GM21786 (cell line): ENCODE data around the gene RAD51B.

Experiments
- ATAC-seq: cut with Tn5 transposase; IDR thresholded peaks from one replicate; pipeline ENCODE4 v1.9.1; 2021; ENCODE audit not compliant: unreplicated experiment

The RAD51B gene

GRCh38 chr14:68229423-68230100 lies 410.0 kb downstream of the RAD51B start:
- ATAC-seq, result no peak

GRCh38 chr14:68230202-68230949 lies 410.8 kb downstream of the RAD51B start:
- no peak for ATAC-seq

GRCh38 chr14:68230950-68231717 lies 411.6 kb downstream of the RAD51B start:
- no peak for ATAC-seq

- no peak for ATAC-seq
Observed at GRCh38 chr14:68231898-68232297, 412.3 kb downstream of the RAD51B start.

GRCh38 chr14:68232300-68233055 lies 412.9 kb downstream of the RAD51B start:
- peak; percentile 86 for ATAC-seq

- no peak for ATAC-seq
Observed at GRCh38 chr14:68233101-68233784, 413.7 kb downstream of the RAD51B start.

GRCh38 chr14:68234101-68234905 lies 414.7 kb downstream of the RAD51B start:
- no peak for ATAC-seq

- no peak for ATAC-seq
Observed at GRCh38 chr14:68235011-68235410, 415.4 kb downstream of the RAD51B start.

- ATAC-seq, result no peak
Observed at GRCh38 chr14:68236582-68237458, 417.2 kb downstream of the RAD51B start.

- no peak for ATAC-seq
Observed at GRCh38 chr14:68238551-68238950, 419.0 kb downstream of the RAD51B start.

- no peak for ATAC-seq
Observed at GRCh38 chr14:68238976-68239375, 419.4 kb downstream of the RAD51B start.

GRCh38 chr14:68239988-68240771 lies 420.6 kb downstream of the RAD51B start:
- no peak for ATAC-seq

- ATAC-seq, result no peak
Observed at GRCh38 chr14:68241862-68242487, 422.4 kb downstream of the RAD51B start.

GRCh38 chr14:68243450-68244010 lies 424.0 kb downstream of the RAD51B start:
- ATAC-seq, result no peak

- ATAC-seq, result no peak
Observed at GRCh38 chr14:68244262-68244980, 424.8 kb downstream of the RAD51B start.
